SK-N-SH treated with all-trans-retinoic acid at 6 μM for 48 hours (cell line): ENCODE data around the gene DCX.
A peak's percentile ranks its signal among the peaks of the same experiment; 100 is the strongest.
"Not testable (repeated sequence)": the region's sequence is repeated elsewhere in the genome, so short reads cannot be mapped to it uniquely, and the experiment has no call there.

Source experiments
- ATAC-seq: fragments of 200-7000 bp; cut with Tn5 transposase; 3 replicates; pipeline ENCODE4 v1.9.1; 2020; ENCODE audit warnings: mild to moderate bottlenecking, moderate library complexity
- ARNTL ChIP-seq: fragments of 450-650 bp; formaldehyde crosslinking; IDR thresholded peaks from 2 replicates; pipeline ENCODE4 v1.5.0; 2020; ENCODE audit warnings: low read depth, mild to moderate bottlenecking, moderate library complexity, borderline replicate concordance
- BACH2 ChIP-seq: fragments of 250-450 bp; sonication (Bioruptor Pico); IDR thresholded peaks from 2 replicates; pipeline ENCODE4 v1.9.0; 2021; ENCODE audit warnings: mild to moderate bottlenecking, borderline replicate concordance
- CSDC2 ChIP-seq: fragments of 250-450 bp; sonication (Bioruptor Pico); IDR thresholded peaks from 2 replicates; pipeline ENCODE4 v1.5.0; 2020; ENCODE audit warnings: mild to moderate bottlenecking, moderate library complexity
- CSRNP3 ChIP-seq: fragments of 250-450 bp; sonication (Bioruptor Pico); IDR thresholded peaks from 2 replicates; pipeline ENCODE4 v1.5.1; 2021; ENCODE audit warnings: mild to moderate bottlenecking, moderate library complexity
- ESRRG ChIP-seq: fragments of 250-450 bp; sonication (Bioruptor Pico); IDR thresholded peaks from 2 replicates; pipeline ENCODE4 v1.6.1; 2021; ENCODE audit warnings: mild to moderate bottlenecking
- GLIS3 ChIP-seq: fragments of 250-450 bp; sonication (Bioruptor Pico); IDR thresholded peaks from 2 replicates; pipeline ENCODE4 v1.5.0; 2020; ENCODE audit warnings: mild to moderate bottlenecking, moderate library complexity
- ISL1 ChIP-seq: fragments of 250-450 bp; sonication (Bioruptor Pico); IDR thresholded peaks from 2 replicates; pipeline ENCODE4 v2.1.2; 2022; ENCODE audit warnings: mild to moderate bottlenecking, moderate library complexity
- OSR1 ChIP-seq: fragments of 250-450 bp; sonication (Bioruptor Pico); IDR thresholded peaks from 2 replicates; pipeline ENCODE4 v1.8.0; 2022; ENCODE audit warnings: moderate library complexity, mild to moderate bottlenecking, inconsistent platforms
- POU6F1 ChIP-seq: fragments of 250-450 bp; sonication (Bioruptor Pico); IDR thresholded peaks from 2 replicates; pipeline ENCODE4 v1.8.0; 2021; ENCODE audit warnings: low read depth, mild to moderate bottlenecking, moderate library complexity, borderline replicate concordance
- PPARA ChIP-seq: fragments of 250-450 bp; sonication (Bioruptor Pico); IDR thresholded peaks from 2 replicates; pipeline ENCODE4 v1.5.0; 2020; ENCODE audit warnings: mild to moderate bottlenecking, borderline replicate concordance
- RARB ChIP-seq: fragments of 250-450 bp; sonication (Bioruptor Pico); IDR thresholded peaks from 2 replicates; pipeline ENCODE4 v1.8.0; 2021; ENCODE audit warnings: mild to moderate bottlenecking, moderate library complexity
- SNAI2 ChIP-seq: fragments of 250-450 bp; sonication (Bioruptor Pico); IDR thresholded peaks from 2 replicates; pipeline ENCODE4 v1.5.0; 2020; ENCODE audit warnings: mild to moderate bottlenecking, moderate library complexity
- TCF4 ChIP-seq: fragments of 250-450 bp; sonication (Bioruptor Pico); IDR thresholded peaks from 2 replicates; pipeline ENCODE4 v1.8.0; 2021; ENCODE audit warnings: mild to moderate bottlenecking, moderate library complexity, borderline replicate concordance
- TOX ChIP-seq: fragments of 250-450 bp; sonication (Bioruptor Pico); IDR thresholded peaks from 2 replicates; pipeline ENCODE4 v1.8.0; 2021; ENCODE audit warnings: mild to moderate bottlenecking, moderate library complexity, borderline replicate concordance
- ZC3H10 ChIP-seq: fragments of 250-450 bp; sonication (Bioruptor Pico); IDR thresholded peaks from 2 replicates; pipeline ENCODE4 v1.5.1; 2021; ENCODE audit warnings: mild to moderate bottlenecking, moderate library complexity
- ZFP30 ChIP-seq: fragments of 450-650 bp; formaldehyde crosslinking; IDR thresholded peaks from 2 replicates; pipeline ENCODE4 v1.5.0; 2022; ENCODE audit warnings: mild to moderate bottlenecking, moderate library complexity
- ZNF565 ChIP-seq: fragments of 450-650 bp; formaldehyde crosslinking; conservative IDR thresholded peaks from 2 replicates; pipeline ENCODE4 v1.5.0; 2020; ENCODE audit warnings: low read depth, mild to moderate bottlenecking, moderate library complexity
- ZNF70 ChIP-seq: fragments of 450-650 bp; formaldehyde crosslinking; IDR thresholded peaks from 2 replicates; pipeline ENCODE4 v1.5.0; 2020; ENCODE audit warnings: mild to moderate bottlenecking, moderate library complexity
- ZNF8 ChIP-seq: fragments of 450-650 bp; formaldehyde crosslinking; IDR thresholded peaks from 2 replicates; pipeline ENCODE4 v1.5.0; 2020; ENCODE audit warnings: mild to moderate bottlenecking, moderate library complexity
- TF ChIP-seq, protein P1 (sequence below): fragments of 250-450 bp; sonication (Bioruptor Pico); IDR thresholded peaks from 2 replicates; pipeline ENCODE4 v1.5.0; 2020; ENCODE audit warnings: mild to moderate bottlenecking, moderate library complexity
- TF ChIP-seq, protein P2 (sequence below): fragments of 250-450 bp; sonication (Bioruptor Pico); IDR thresholded peaks from 2 replicates; pipeline ENCODE4 v1.5.1; 2020; ENCODE audit warnings: low read depth, mild to moderate bottlenecking, moderate library complexity

The DCX gene

DNA sequence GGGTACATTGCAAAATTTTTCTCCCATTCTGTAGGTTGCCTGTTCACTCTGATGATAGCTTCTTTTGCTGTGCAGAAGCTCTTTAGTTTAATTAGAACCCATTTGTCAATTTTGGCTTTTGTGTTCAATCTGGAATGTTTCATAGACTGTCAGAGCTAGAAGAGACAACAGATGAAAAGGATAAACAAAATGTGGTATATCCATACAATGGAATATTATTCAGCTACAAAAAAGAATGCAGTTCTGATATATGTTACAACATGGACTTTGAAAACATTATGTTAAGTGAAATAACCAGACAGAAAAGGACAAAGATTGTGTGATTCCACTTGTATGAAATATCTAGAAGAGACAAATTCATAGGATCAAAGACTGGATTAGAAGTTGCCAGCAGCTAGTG lies 65.8 kb downstream of the DCX start:
- ATAC-seq, result not testable (repeated sequence)
- peak; percentile 93 for TF ChIP-seq ZNF8 (CRISPR knock-in tag)

GRCh38 chrX:111340054-111340453 lies 71.9 kb downstream of the DCX start:
- ATAC-seq, result no peak
- TF ChIP-seq, protein P1, sequence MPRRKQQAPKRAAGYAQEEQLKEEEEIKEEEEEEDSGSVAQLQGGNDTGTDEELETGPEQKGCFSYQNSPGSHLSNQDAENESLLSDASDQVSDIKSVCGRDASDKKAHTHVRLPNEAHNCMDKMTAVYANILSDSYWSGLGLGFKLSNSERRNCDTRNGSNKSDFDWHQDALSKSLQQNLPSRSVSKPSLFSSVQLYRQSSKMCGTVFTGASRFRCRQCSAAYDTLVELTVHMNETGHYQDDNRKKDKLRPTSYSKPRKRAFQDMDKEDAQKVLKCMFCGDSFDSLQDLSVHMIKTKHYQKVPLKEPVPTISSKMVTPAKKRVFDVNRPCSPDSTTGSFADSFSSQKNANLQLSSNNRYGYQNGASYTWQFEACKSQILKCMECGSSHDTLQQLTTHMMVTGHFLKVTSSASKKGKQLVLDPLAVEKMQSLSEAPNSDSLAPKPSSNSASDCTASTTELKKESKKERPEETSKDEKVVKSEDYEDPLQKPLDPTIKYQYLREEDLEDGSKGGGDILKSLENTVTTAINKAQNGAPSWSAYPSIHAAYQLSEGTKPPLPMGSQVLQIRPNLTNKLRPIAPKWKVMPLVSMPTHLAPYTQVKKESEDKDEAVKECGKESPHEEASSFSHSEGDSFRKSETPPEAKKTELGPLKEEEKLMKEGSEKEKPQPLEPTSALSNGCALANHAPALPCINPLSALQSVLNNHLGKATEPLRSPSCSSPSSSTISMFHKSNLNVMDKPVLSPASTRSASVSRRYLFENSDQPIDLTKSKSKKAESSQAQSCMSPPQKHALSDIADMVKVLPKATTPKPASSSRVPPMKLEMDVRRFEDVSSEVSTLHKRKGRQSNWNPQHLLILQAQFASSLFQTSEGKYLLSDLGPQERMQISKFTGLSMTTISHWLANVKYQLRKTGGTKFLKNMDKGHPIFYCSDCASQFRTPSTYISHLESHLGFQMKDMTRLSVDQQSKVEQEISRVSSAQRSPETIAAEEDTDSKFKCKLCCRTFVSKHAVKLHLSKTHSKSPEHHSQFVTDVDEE, result no peak
- TF ChIP-seq CSDC2 (CRISPR knock-in tag) (no peak), SNAI2 (CRISPR knock-in tag) (no peak), OSR1 (no peak), RARB (CRISPR knock-in tag) (no peak), ZNF8 (CRISPR knock-in tag) (no peak), TOX (CRISPR knock-in tag) (no peak), GLIS3 (CRISPR knock-in tag) (no peak), POU6F1 (CRISPR knock-in tag) (no peak), ISL1 (CRISPR knock-in tag) (no peak), CSRNP3 (CRISPR knock-in tag) (no peak), PPARA (CRISPR knock-in tag) (no peak), ZNF70 (CRISPR knock-in tag) (no peak), ZC3H10 (no peak), ZFP30 (CRISPR knock-in tag) (no peak), ARNTL (CRISPR knock-in tag) (no peak), BACH2 (no peak), TCF4 (CRISPR knock-in tag) (no peak)
- TF ChIP-seq, protein P2, sequence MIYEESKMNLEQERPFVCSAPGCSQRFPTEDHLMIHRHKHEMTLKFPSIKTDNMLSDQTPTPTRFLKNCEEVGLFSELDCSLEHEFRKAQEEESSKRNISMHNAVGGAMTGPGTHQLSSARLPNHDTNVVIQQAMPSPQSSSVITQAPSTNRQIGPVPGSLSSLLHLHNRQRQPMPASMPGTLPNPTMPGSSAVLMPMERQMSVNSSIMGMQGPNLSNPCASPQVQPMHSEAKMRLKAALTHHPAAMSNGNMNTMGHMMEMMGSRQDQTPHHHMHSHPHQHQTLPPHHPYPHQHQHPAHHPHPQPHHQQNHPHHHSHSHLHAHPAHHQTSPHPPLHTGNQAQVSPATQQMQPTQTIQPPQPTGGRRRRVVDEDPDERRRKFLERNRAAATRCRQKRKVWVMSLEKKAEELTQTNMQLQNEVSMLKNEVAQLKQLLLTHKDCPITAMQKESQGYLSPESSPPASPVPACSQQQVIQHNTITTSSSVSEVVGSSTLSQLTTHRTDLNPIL (CRISPR knock-in tag), result no peak

GRCh38 chrX:111339212-111339611 lies 72.8 kb downstream of the DCX start:
- no peak for ATAC-seq
- TF ChIP-seq TCF4 (CRISPR knock-in tag), result no peak

- ATAC-seq, result no peak
- TF ChIP-seq RARB (CRISPR knock-in tag) (no peak), ZNF565 (CRISPR knock-in tag) (no peak), ISL1 (CRISPR knock-in tag) (no peak), ESRRG (CRISPR knock-in tag) (no peak), OSR1 (no peak), CSDC2 (CRISPR knock-in tag) (no peak), GLIS3 (CRISPR knock-in tag) (no peak), ARNTL (CRISPR knock-in tag) (no peak), ZNF70 (CRISPR knock-in tag) (no peak), PPARA (CRISPR knock-in tag) (no peak), CSRNP3 (CRISPR knock-in tag) (no peak), POU6F1 (CRISPR knock-in tag) (no peak), TOX (CRISPR knock-in tag) (no peak), SNAI2 (CRISPR knock-in tag) (no peak), TCF4 (CRISPR knock-in tag) (no peak)
- TF ChIP-seq, protein P2 (CRISPR knock-in tag), result no peak
- TF ChIP-seq, all 23 proteins: peak for 0
These were observed 73.8 kb downstream of the DCX start for GRCh38 chrX:111338095-111338698.
